ENCODE data around the gene PIK3R1. TPM values are rescaled to one million over a fixed set of nuclear protein-coding genes. Genes with fewer than 3 reads are reported as not detected.

PIK3R1 gene
- total RNA-seq, 1 donor from 2014 or later, result 22.2 TPM

DNA sequence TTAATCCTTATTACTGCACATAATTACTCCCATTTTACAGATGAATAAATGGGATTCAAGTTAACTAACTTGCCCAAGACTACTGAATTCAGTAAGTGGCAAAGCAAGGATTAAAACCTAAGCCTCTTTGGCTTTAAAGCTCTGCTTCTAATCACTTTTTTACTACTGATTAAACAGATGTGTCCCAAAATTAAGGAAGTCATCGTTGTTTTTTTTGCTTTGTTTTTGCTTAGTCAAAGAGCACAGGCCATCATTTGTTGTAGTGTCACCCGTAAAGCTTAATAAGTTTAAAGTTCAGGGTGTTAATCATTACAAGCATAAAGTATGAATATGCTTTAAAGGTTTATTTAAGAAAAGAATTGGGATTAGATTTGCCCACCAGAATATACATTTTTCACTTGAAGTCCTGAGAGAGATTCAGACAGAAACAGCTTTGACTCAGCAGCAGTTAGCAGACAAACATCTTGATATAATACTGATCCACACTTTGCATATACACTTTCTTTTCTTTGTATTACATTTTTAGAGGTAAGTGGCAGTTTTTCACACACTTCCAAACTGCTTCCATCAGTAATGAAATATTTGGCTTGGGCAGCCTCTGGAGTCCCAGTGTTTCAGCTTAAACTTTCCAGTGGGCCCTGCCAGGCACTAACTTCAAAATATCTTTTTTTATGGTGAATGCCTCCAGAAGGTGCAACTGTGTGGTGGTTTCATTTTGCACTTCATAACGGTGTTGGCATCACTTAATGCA lies 52.7 kb downstream of the PIK3R1 start:
- DNase-seq (ENCODE audit: extremely low read depth, low read depth, low spot score), result no peak

GRCh38 chr5:68268852-68269130 lies 53.2 kb downstream of the PIK3R1 start:
- DNase-seq (ENCODE audit: extremely low read depth, low read depth, low spot score), result no peak

DNA sequence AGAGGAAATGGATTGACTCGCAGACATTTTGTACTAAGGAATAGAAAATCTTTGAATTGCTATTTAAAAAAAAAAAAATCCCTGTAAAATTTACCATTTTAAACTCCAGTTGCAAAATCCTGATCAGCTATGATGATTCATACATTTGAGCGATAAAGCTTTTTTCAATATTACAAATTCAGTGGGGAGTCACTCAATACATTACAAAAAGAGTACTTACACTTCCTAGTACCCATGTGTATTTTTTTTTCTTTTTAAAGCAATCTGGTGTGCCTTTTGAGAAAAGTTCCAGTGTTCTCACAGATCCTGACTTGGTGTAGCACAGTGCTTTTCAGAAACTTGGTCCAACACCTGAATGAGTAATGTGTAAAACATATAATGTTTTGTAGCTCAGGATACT lies 54.3 kb downstream of the PIK3R1 start:
- DNase-seq (ENCODE audit: extremely low read depth, low read depth, low spot score), result no peak

GRCh38 chr5:68270399-68270975 lies 54.9 kb downstream of the PIK3R1 start:
- no peak for DNase-seq (ENCODE audit: extremely low read depth, low read depth, low spot score)

DNA sequence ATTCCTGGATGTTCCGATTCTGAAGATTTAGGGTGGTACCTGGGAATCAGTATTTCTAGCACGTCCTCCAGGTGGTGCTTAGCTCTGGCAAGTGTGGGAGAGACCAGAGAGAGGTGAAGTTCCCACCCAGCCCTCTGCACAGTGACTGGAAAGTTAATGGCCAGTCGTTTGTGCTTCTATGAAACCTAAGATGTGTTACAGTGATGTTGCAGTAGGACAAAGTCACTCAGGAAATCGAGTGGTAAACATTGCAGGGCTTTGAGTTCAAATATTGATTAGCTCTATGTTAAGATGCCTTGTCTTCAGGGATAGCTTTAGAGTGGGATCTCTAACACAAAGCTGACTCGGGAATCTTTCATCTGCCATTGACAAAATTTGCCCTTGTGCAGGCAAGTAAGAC lies 55.6 kb downstream of the PIK3R1 start:
- no peak for DNase-seq (ENCODE audit: extremely low read depth, low read depth, low spot score)

DNA sequence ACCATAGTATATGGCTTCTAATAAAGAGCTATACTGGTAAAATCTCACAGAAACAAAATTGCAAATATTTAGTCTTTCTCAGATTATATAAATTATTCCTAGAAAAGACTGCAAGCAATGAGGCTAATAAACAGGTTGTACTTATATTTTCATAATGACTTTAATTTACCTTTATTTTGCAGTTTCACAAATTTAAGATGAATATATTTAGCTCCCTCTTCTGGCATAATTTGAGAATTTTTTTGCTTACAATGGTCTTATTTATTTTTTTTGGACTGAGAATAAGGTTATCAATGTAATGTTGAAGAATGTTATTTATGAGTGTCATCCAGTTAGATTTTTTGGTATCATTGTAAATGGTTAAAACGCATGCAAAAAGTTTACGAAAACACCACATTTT lies 56.7 kb downstream of the PIK3R1 start:
- DNase-seq (ENCODE audit: extremely low read depth, low read depth, low spot score), result no peak

GRCh38 chr5:68273717-68274409 lies 58.3 kb downstream of the PIK3R1 start:
- DNase-seq (ENCODE audit: extremely low read depth, low read depth, low spot score), result no peak

- DNase-seq (ENCODE audit: extremely low read depth, low read depth, low spot score), result no peak
These were observed 59.5 kb downstream of the PIK3R1 start for GRCh38 chr5:68274847-68275651.

- no peak for DNase-seq (ENCODE audit: extremely low read depth, low read depth, low spot score)
These were observed 61.2 kb downstream of the PIK3R1 start for GRCh38 chr5:68276740-68277139.

- no peak for DNase-seq (ENCODE audit: extremely low read depth, low read depth, low spot score)
These were observed 61.9 kb downstream of the PIK3R1 start for GRCh38 chr5:68277431-68277830.

- DNase-seq (ENCODE audit: extremely low read depth, low read depth, low spot score), result no peak
These were observed 64.4 kb downstream of the PIK3R1 start for GRCh38 chr5:68279984-68280383.

- DNase-seq (ENCODE audit: extremely low read depth, low read depth, low spot score), result no peak
These were observed 66.4 kb downstream of the PIK3R1 start for GRCh38 chr5:68282001-68282400.

GRCh38 chr5:68283766-68284165 lies 68.2 kb downstream of the PIK3R1 start:
- no peak for DNase-seq (ENCODE audit: extremely low read depth, low read depth, low spot score)

DNA sequence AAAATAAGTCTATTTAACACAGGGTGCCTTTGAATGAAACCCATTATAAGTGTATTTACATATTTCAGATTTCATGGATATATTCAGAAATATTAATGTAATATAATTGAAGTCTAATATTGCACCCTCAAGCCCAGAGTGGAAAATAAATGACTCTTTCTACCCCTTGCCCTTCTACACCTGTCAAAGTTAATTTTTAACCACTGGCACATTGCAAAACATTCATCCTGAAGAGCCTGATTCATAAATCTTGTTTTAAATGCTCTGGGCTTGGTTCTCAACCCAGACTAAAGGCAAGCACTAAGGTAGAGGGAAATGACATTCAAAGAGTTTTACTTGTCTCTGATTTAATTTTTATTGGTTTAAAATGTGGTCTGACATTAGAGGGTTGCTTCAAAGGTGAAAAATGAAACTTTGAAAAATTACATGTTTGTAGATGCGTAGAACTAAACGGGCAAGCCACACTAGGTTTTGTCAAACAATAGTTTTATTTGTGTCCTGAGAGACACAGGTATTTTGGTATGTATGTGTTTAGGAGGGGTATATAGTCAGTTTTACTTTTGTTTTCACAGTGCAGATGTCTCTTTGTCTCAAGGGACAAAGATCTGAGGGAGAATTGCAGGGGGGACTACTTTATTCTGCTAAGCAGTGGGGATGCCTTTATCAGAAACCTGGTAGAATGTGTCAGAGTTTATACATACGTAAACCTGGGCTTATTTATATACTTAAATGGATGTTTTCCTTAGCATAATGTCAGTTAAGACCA lies 69.7 kb downstream of the PIK3R1 start:
- no peak for DNase-seq (ENCODE audit: extremely low read depth, low read depth, low spot score)

GRCh38 chr5:68285851-68286611 lies 70.5 kb downstream of the PIK3R1 start:
- no peak for DNase-seq (ENCODE audit: extremely low read depth, low read depth, low spot score)

DNA sequence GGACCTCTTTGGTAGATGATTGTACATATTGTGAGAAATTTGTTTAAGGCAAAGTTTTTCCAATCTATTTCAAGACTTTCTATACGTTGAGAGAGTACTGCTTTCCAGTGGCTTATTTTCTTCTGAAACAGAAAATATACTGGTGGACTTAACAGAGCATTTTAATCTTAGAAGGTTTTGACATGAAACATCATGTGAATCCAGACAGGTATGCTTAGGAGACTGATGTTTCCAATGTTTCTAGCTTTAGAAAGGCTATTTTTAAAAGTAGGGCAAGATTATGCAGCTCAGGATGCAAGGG lies 71.0 kb downstream of the PIK3R1 start:
- DNase-seq (ENCODE audit: extremely low read depth, low read depth, low spot score), result no peak

- DNase-seq (ENCODE audit: extremely low read depth, low read depth, low spot score), result no peak
These were observed 72.0 kb downstream of the PIK3R1 start for GRCh38 chr5:68287631-68287975.

DNA sequence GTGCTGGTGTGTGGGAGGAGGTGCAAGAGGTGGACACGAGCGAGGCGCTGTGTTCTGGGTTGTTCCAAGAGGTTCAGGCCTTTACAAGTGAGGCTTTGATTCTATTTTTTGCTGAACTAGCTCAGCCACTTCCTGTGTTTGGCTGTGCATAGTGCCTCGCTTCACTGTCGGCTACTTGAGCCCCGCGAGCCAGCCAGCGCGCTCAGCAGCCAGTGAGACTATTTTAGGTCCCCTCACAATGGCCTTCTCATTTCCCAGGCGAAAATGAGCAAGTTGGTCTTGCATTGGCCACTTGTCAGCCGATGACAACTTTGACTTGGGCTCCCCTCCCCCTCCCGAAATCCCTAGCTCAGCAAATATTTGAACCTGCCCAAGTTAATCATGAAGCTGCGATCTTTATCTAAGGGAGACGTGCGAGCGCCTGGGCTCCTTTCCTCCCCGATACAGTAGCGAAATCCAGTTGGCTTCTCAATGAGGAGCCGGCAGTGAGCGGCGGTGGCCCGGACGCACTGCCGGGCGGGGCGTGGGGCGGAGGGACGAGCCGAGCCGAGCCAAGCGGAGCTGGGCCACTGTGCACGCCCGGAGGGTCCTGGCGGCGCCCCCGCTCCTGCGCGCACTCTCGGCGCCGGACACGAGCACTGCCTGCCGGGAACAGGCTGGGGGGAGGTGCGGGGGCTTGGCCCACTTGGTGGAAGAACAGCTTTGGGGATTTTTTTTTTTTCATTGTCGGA lies 72.6 kb downstream of the PIK3R1 start:
- no peak for DNase-seq (ENCODE audit: extremely low read depth, low read depth, low spot score)

GRCh38 chr5:68288707-68289134 lies 73.2 kb downstream of the PIK3R1 start:
- DNase-seq (ENCODE audit: extremely low read depth, low read depth, low spot score), result no peak

GRCh38 chr5:68289498-68289897 lies 73.9 kb downstream of the PIK3R1 start:
- DNase-seq (ENCODE audit: extremely low read depth, low read depth, low spot score), result no peak
